ENCODE data around the gene DOK5. TPM values are rescaled to one million over a fixed set of nuclear protein-coding genes. Genes with fewer than 3 reads are reported as not detected.

Gene DOK5
- total and polyA plus RNA-seq, 2 of the 4 experiments (the other 2 are of a cell fraction): 2.8 to 3.9 TPM

- no peak overlapping the region for H3K18ac ChIP-seq (ENCODE audit: low read depth, low read length)
- no peak for DNase-seq
- no peaks in the 10 kb centered on the region for H3K27me3 ChIP-seq (ENCODE audit: control insufficient read depth, insufficient read depth, low read length)
- H3K56ac ChIP-seq (ENCODE audit: extremely low read depth, insufficient read depth, low read length): no peak overlapping the region
- H3K9ac ChIP-seq (ENCODE audit: low read depth, low read length): no peak overlapping the region
- dilution Hi-C loops (cut with HindIII; ENCODE audit: low sequenced_read_pairs, unreplicated experiment): no loop called here
- no peak overlapping the region for H2AFZ ChIP-seq (replicated peaks; ENCODE audit: low read length, poor library complexity)
- ChIA-PET CTCF (no interaction called here), POLR2A (ENCODE audit: unreplicated experiment) (no interaction called here)
- no peak overlapping the region for H3K4ac ChIP-seq (ENCODE audit: low read depth, low read length)
- intact Hi-C loops (cut with micrococcal nuclease): no loop called here
- no peak overlapping the region for H3K14ac ChIP-seq (replicated peaks; ENCODE audit: low read depth, low read length)
- no peaks in the 10 kb centered on the region for H3K79me1 ChIP-seq (ENCODE audit: low read depth in 1 of 2, low read length in 2 of 2)
- H3K4me3 ChIP-seq (ENCODE audit: insufficient read depth, low read depth, low read length): no peak overlapping the region
- H3K4me2 ChIP-seq (ENCODE audit: low read depth, low read length): no peak overlapping the region
- no peak overlapping the region for H3K27ac ChIP-seq (ENCODE audit: insufficient read depth, low read length)
- no peaks in the 10 kb centered on the region for H4K20me1 ChIP-seq (ENCODE audit: insufficient read depth, low read length)
- no peak overlapping the region for H2AK5ac ChIP-seq (ENCODE audit: low read depth, low read length)
- no peak overlapping the region for H2AK9ac ChIP-seq (replicated peaks; ENCODE audit: low read depth, low read length, poor library complexity)
- H2BK5ac ChIP-seq (ENCODE audit: low read depth, low read length, poor library complexity, severe bottlenecking): no peak overlapping the region
- no peak overlapping the region for H4K5ac ChIP-seq (ENCODE audit: low read depth, low read length)
- BruUV-seq (replicated peaks): no TSS peak
- no peak for ATAC-seq (ENCODE audit: low read depth)
- in situ Hi-C loops (cut with MboI; ENCODE audit: low sequenced_read_pairs): no loop called here
- no CpG with 5 or more reads among the region's 7 CpGs for WGBS, 2 experiments (ENCODE audit: extremely low coverage in 2 of 2, insufficient read length in 1 of 2)
- no peak overlapping the region for H3K23ac ChIP-seq (ENCODE audit: low read depth, low read length)
- no peak overlapping the region for H4K8ac ChIP-seq (ENCODE audit: low read depth in 2 of 2, low read length in 2 of 2)
- no peak overlapping the region for H2BK20ac ChIP-seq (ENCODE audit: low read depth, low read length)
- H2BK120ac ChIP-seq (ENCODE audit: low read depth, low read length): no peak overlapping the region
- TF ChIP-seq NFE2L2 (IDR thresholded peaks at IDR 0.05; ENCODE audit: low read depth, low read length) (no peak), MAFK (IDR thresholded peaks at IDR 0.05; ENCODE audit: low read depth, low read length) (no peak), BHLHE40 (IDR thresholded peaks at IDR 0.05; ENCODE audit: low read depth, low read length) (no peak), MAZ (IDR thresholded peaks at IDR 0.05; ENCODE audit: borderline replicate concordance, low read depth, low read length) (no peak), SMC3 (IDR thresholded peaks at IDR 0.05; ENCODE audit: low read depth, low read length) (no peak), CTCF (conservative IDR thresholded peaks at IDR 0.05; ENCODE audit: low read depth, low read length) (no peak), RCOR1 (IDR thresholded peaks at IDR 0.05; ENCODE audit: insufficient replicate concordance, low read length) (no peak), MXI1 (IDR thresholded peaks at IDR 0.05; ENCODE audit: borderline replicate concordance, low read depth, low read length) (no peak), POLR2A (IDR thresholded peaks at IDR 0.05; ENCODE audit: low read depth, low read length) (no peak), RAD21 (IDR thresholded peaks at IDR 0.05; ENCODE audit: low read length) (no peak), RFX5 (IDR thresholded peaks at IDR 0.05; ENCODE audit: low read depth, low read length) (no peak), USF2 (IDR thresholded peaks at IDR 0.05; ENCODE audit: low read depth, low read length) (no peak), CEBPB (IDR thresholded peaks at IDR 0.05; ENCODE audit: low read depth, low read length) (no peak), FOS (IDR thresholded peaks at IDR 0.05; ENCODE audit: low read depth, low read length) (no peak), CHD1 (IDR thresholded peaks at IDR 0.05; ENCODE audit: low read depth, low read length) (no peak), ELK1 (IDR thresholded peaks at IDR 0.05; ENCODE audit: borderline replicate concordance, low read depth, low read length) (no peak)
- no peak overlapping the region for H4K91ac ChIP-seq (ENCODE audit: insufficient read depth, low read depth, low read length)
- no peaks in the 10 kb centered on the region for H3K9me3 ChIP-seq (ENCODE audit: control insufficient read depth, insufficient read depth, low read length)
- H3K9me1 ChIP-seq (ENCODE audit: insufficient read depth, low read length): no peaks in the 10 kb centered on the region
- no peaks in the 10 kb centered on the region for H3K36me3 ChIP-seq (ENCODE audit: control insufficient read depth, insufficient read depth, low read length)
- no peak overlapping the region for H2BK15ac ChIP-seq (ENCODE audit: low read depth, low read length)
- no peaks in the 10 kb centered on the region for H3K4me1 ChIP-seq (ENCODE audit: control insufficient read depth, insufficient read depth, low read length)
Measured at GRCh38 chr20:54491506-54491905, 16.1 kb downstream of the DOK5 start.
